DND-41 (cell line): ENCODE results near the gene SLC25A21.

Experiments
- EZH2 ChIP-seq: IDR thresholded peaks from 3 replicates; pipeline ENCODE4 v1.6.1; 2012; ENCODE audit warnings: borderline replicate concordance, low read depth, mild to moderate bottlenecking, moderate library complexity, low read length, inconsistent platforms; ENCODE audit not compliant: severe bottlenecking
- TF ChIP-seq, protein P1 (sequence below): IDR thresholded peaks from 2 replicates; pipeline ENCODE4 v1.5.1; 2012; ENCODE audit warnings: borderline replicate concordance, low read length, moderate library complexity, mild to moderate bottlenecking; ENCODE audit not compliant: poor library complexity, severe bottlenecking; ENCODE audit errors: extremely low read depth

DNA sequence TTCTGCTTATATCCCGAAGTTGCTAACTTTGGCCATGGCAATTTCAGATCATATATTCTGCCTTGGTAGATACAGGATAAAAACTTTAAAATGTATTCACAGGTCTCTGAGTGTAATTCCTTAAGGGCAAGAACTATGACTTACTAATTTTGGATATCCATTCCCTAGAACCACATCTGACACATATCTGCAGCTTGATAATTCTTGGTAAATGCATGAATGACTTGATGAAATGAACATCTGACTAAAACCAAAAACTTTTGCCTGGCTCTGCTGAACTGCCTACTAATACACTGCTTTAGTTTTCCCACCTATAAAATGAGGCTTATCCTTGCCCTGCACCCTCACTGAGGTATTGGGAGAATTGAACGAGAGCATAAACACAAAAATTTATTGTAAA, 32.2 kb downstream of the SLC25A21 start:
- TF ChIP-seq, protein P1, sequence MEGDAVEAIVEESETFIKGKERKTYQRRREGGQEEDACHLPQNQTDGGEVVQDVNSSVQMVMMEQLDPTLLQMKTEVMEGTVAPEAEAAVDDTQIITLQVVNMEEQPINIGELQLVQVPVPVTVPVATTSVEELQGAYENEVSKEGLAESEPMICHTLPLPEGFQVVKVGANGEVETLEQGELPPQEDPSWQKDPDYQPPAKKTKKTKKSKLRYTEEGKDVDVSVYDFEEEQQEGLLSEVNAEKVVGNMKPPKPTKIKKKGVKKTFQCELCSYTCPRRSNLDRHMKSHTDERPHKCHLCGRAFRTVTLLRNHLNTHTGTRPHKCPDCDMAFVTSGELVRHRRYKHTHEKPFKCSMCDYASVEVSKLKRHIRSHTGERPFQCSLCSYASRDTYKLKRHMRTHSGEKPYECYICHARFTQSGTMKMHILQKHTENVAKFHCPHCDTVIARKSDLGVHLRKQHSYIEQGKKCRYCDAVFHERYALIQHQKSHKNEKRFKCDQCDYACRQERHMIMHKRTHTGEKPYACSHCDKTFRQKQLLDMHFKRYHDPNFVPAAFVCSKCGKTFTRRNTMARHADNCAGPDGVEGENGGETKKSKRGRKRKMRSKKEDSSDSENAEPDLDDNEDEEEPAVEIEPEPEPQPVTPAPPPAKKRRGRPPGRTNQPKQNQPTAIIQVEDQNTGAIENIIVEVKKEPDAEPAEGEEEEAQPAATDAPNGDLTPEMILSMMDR: no peak
- no peak for TF ChIP-seq EZH2
